C4-2B (cell line): ENCODE data around the gene RXFP2.

Experiments
- H3K27ac ChIP-seq: fragments of 450-650 bp; 2 replicates; pipeline ENCODE4 v1.5.1; 2017
- ZFX ChIP-seq: fragments of 450-650 bp; IDR thresholded peaks from 2 replicates; pipeline ENCODE4 v1.6.1; 2017
- TF ChIP-seq, protein P1 (sequence below): fragments of 450-650 bp; conservative IDR thresholded peaks from 2 replicates; pipeline ENCODE4 v1.5.1; 2017; ENCODE audit warnings: mild to moderate bottlenecking

Gene RXFP2

DNA sequence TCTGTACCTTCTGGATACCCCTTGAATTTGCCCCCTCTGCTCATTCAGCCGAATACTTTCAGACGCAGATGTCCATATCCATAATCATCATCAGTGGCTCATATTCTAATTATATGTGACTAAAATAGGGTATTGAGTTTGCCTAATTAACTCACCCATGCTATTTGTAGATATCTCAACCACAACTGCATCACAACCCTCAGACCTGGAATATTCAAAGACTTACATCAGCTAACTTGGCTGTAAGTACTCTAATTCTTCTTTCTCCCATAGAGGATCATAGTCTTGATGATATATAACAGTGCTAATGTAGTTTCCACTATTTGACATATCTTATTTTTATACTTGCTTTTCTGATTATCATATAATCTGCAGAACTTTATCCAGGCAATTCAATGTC, 35.8 kb downstream of the RXFP2 start:
- H3K27ac ChIP-seq: no peak overlapping the region
- no peak for TF ChIP-seq ZFX
- TF ChIP-seq, protein P1, sequence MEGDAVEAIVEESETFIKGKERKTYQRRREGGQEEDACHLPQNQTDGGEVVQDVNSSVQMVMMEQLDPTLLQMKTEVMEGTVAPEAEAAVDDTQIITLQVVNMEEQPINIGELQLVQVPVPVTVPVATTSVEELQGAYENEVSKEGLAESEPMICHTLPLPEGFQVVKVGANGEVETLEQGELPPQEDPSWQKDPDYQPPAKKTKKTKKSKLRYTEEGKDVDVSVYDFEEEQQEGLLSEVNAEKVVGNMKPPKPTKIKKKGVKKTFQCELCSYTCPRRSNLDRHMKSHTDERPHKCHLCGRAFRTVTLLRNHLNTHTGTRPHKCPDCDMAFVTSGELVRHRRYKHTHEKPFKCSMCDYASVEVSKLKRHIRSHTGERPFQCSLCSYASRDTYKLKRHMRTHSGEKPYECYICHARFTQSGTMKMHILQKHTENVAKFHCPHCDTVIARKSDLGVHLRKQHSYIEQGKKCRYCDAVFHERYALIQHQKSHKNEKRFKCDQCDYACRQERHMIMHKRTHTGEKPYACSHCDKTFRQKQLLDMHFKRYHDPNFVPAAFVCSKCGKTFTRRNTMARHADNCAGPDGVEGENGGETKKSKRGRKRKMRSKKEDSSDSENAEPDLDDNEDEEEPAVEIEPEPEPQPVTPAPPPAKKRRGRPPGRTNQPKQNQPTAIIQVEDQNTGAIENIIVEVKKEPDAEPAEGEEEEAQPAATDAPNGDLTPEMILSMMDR: no peak

DNA sequence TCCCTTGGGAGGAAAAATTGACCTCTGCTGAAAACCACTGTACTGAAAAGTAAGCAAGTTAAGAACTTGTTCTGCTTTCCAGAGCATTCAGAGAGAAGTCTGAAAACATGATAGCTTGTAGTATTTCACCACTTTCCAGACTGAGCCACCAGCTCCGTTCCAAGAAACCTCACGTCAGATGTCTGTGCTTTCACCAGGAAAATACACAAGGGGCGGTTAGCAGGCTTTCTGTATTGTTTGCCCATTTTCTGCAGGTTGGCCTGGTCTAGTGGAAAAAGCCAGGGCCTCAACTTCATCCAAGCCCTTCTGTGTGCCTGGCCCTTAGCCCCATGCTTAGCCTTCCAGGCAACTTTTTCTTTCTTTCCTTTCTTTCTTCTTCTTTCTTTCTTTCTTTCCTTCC, 36.4 kb downstream of the RXFP2 start:
- no peak for TF ChIP-seq ZFX
- TF ChIP-seq, protein P1: no peak
- no peak overlapping the region for H3K27ac ChIP-seq

DNA sequence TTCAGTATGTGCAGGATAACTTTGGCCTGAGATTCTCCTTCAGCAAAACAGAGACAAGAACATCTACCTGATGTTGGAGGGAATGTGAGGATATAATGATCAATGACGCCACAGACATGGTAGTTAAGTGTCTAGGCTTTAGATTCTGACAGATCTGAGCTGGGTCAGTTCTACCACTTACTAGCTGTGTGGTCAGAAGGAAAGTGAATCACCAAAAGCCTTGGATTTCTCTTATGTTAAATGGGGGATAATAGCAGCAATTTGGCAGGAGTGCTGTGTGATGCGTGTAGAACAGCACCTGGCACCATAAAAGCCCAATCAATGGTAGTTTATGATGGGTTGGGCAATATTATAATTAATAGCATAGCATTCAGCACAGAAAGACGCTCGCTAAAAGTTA, 41.7 kb downstream of the RXFP2 start:
- TF ChIP-seq ZFX: no peak
- TF ChIP-seq, protein P1: no peak

DNA sequence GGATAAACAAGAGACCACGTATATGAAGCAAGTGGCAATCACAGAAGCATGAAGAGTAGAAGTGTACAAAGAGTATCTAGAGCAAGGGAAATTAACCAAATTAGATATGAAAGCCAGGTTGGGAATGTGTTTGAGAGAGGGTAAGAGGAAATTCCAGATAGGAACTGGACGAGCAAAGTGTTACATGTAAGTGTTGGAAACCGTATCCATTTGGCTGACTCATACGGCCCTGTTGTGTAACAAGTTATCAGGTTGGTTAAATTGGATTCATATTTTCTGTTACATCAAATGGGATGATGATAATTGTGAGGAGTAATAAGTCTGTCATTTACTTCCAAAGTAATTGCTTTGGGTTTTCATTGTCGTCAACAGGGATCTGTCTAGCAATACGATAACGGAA, 46.7 kb downstream of the RXFP2 start:
- TF ChIP-seq, protein P1: no peak
- no peak for TF ChIP-seq ZFX
- H3K27ac ChIP-seq: no peak overlapping the region

More for the DNA sequence above, 41.7 kb downstream of the RXFP2 start:
- no peak overlapping the region for H3K27ac ChIP-seq

DNA sequence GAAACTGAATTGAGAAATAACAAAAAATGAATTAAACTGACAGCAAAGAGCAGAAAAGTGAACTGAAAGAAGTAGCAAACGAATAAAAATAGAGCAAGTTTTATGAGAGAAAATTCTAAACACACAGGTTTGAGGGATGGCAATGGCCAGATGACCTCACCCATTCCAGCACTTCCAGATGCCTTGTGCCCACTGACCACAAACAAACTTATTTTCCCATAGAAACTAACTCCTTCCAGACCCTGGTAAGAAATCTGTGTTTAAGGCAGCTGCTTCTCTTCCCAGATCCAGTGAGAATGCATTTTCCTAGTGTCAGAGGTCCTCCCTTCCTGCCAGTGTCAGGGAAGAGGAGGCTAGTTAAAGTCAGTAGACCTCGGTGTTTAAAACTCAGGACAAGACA, 51.7 kb downstream of the RXFP2 start:
- no peak overlapping the region for H3K27ac ChIP-seq
- no peak for TF ChIP-seq ZFX
- TF ChIP-seq, protein P1: no peak

DNA sequence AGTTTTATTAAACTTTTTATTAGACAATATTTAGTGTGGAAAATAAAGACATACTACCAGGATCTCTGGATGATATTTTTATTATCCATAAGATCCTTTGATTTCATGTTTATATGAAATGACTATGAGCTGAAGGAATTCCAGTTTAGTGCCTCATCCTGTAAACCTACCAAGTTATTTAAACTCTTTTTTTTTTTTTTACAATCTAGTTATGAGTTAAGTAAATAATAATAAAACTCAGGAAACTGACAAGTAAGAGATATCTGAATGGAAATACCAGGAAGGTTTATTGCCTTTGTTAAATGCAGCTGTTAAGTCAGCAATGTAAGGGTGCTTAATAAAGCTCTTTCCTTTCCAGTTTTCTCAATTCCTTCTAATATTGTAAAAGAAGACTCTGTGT, 53.9 kb downstream of the RXFP2 start:
- no peak for TF ChIP-seq ZFX
- TF ChIP-seq, protein P1: no peak
- H3K27ac ChIP-seq: no peak overlapping the region

DNA sequence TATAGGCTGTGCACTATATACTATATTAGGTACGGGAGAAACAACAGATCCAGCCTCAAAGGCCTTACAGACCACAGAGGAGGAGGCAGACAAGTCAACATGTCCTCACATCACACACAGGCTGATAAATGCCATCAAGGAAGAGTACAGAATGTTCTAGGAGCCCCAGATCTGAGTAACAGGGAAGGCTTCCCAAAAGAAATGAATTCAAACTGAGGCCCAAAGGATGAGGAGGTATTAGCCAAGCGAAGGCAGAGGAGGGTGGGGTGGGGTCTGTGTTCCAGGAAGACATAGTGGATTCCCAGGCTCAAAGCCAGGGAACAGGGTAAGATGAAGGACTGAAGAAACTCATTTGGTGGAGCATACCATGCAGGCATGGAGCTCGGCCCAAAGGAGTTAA, 55.1 kb downstream of the RXFP2 start:
- no peak overlapping the region for H3K27ac ChIP-seq
- TF ChIP-seq, protein P1: no peak
- no peak for TF ChIP-seq ZFX
